ENCODE data around the gene MICA. TPM values are rescaled to one million over a fixed set of nuclear protein-coding genes. Genes with fewer than 3 reads are reported as not detected.
A peak's percentile ranks its signal among the peaks of the same experiment; 100 is the strongest.
"Not testable (repeated sequence)": the region's sequence is repeated elsewhere in the genome, so short reads cannot be mapped to it uniquely, and the experiment has no call there.

MICA gene
- total RNA-seq, 1 donor: 15.9 TPM

- no peak for DNase-seq (ENCODE audit: low read depth in 2 of 3, low spot score in 2 of 3)
Observed at GRCh38 chr6:31405996-31406395, 2.6 kb downstream of the MICA start.

GRCh38 chr6:31407699-31408098 is 4.3 kb downstream of the MICA start:
- no peak for DNase-seq (ENCODE audit: low read depth in 2 of 3, low spot score in 2 of 3)

DNA sequence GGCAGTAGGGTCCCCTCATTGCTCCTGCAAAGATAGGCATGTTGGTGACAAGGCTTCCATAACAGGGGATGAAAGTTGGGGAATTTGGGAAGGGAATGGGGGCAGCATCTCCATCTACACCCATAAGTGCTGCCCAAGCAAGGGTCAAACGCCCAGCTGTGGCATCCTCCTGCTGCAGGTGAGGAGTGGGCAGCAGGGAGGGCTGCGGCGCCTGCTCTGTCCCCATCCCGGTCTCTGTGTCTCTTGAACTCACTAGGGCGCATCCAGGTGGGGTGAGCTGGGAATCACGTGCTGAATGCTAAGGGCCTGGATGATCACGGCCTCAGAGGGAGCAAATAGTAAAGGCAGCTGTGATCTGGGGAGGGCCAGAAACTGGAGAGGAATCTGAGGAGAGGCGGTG is 9.1 kb downstream of the MICA start:
- no peak for DNase-seq (ENCODE audit: low read depth in 2 of 3, low spot score in 2 of 3)

- not testable (repeated sequence) for DNase-seq (ENCODE audit: low read depth in 2 of 3, low spot score in 2 of 3)
Observed at GRCh38 chr6:31414148-31414770, 10.9 kb downstream of the MICA start.

GRCh38 chr6:31414771-31415265 is 11.4 kb downstream of the MICA start:
- no peak for DNase-seq (ENCODE audit: low read depth in 2 of 3, low spot score in 2 of 3)

DNA sequence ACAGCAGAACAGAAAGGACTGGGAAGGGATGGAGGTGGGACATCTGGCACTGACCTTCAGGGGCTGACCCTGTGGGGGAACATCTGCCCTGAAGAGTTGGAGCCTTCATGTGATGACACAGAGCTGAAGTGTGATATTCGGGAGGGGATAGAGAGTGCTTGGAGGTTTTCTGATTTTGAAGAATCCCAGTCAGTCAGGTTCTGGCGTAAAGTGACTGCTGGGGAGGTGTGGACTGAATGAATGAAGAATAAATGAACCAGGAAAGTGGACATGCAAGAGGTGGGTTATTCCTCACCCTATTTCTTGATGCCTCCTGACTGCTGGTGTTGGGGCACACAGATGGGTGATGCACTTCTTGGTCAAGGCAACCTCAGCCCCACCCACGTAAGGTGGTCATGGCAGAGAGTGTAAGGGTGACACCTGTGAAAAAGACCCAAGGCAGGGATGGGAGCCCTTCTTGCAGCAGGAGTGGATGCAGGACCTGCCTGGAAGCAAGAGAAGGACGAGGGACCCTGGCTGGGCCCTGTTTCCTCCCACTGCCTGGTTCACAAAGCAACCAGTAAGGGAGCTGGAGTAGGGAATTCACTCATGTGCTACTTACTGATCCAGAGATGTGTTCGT is 13.1 kb downstream of the MICA start:
- no peak for DNase-seq (ENCODE audit: low read depth in 2 of 3, low spot score in 2 of 3)

DNA sequence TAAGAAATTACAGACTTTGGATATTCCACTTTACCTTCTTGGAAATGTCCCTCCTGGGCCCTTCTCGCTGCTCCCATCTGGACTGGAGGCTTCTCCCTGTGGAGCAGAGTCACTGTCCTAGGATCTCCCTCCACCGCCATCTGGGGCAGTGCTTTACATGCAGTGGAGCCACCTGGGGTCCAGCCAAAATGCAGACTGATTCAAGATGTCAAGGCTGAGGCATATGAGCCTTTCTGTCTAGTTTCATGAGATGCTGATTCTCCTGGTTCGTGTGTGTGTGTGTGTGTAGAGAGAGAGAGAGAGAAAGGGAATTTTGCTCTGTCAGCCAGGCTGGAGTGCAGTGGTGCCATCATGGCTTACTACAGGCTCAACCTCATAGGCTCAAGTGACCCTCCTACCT is 14.9 kb downstream of the MICA start:
- DNase-seq (ENCODE audit: low read depth in 2 of 3, low spot score in 2 of 3): no peak

DNA sequence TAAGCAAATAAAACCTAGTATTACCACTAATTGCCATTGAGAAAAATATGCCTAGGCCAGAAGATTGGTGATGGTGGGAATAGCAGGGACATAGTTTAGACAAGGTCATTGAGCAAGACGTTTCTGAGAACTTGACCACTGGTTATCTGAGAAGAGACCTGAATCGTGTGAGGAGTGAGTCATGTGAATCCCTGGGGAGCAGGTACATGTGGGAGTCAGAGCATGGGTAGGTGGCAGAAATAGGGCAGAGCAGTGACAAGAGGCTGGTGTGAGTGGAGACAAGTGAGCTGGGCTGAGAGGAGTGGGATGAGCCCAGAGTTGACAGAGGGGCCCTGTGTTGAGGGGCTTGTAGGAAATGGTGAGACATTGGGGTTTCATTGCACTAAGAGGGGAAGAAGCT is 16.4 kb downstream of the MICA start:
- no peak for DNase-seq (ENCODE audit: low read depth in 2 of 3, low spot score in 2 of 3)

DNA sequence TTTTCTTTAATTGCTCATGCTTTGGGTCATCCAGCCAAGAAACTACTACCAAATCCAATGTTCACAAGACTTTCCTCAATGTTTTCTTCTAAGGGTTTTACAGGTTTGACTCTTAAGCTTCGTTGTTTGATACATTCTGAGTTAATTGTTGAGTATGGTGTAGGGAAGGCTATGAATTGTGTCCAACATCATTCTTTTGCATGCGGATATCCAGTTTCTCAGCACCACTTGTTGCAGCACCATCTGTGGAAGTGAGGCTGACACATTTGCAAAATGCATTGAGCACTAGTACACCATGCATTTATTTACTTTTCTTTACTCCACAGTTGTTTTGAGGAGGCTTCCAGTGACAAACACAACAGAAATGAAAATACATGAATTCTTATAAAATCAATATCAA is 17.2 kb downstream of the MICA start:
- DNase-seq (ENCODE audit: low read depth in 2 of 3, low spot score in 2 of 3): no peak

DNA sequence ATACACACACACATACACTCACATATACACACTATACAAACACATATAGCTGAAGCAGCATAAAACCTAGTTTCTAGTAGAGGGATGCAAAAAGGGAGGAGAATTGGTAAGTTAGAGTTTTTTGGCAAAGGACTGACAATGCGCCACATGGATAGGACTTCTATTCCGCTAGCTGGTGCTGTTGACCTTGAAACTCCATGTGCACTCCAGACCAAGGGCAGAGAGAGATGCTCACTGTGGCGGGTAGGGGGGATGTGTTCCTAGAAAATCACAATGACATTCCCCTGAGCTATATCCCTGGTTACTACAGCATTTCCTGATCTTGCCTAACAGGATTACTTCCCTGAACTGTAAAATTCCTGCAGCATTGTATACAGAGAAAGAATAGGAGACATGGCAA is 19.2 kb downstream of the MICA start:
- DNase-seq (ENCODE audit: low read depth in 2 of 3, low spot score in 2 of 3): no peak

DNA sequence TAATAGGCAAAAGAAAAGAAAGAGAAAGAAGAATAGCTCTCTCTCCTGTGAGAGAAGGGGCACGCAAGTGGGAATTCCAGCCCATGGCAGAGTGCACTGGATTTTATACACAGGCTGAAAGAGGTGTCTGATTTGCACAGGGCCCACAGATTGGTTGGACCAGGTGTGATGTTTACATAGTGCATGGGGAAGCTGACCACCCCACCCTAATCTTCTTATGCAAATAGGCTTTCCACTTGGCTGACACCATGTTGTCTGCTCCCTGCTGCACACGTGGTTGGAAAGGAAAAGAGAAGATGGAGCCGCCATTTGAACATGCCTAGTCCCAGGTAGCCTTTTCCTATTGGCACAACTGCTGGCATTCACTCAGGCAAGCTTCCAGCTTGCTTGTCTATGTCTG is 20.2 kb downstream of the MICA start:
- DNase-seq (ENCODE audit: low read depth in 2 of 3, low spot score in 2 of 3): no peak

DNA sequence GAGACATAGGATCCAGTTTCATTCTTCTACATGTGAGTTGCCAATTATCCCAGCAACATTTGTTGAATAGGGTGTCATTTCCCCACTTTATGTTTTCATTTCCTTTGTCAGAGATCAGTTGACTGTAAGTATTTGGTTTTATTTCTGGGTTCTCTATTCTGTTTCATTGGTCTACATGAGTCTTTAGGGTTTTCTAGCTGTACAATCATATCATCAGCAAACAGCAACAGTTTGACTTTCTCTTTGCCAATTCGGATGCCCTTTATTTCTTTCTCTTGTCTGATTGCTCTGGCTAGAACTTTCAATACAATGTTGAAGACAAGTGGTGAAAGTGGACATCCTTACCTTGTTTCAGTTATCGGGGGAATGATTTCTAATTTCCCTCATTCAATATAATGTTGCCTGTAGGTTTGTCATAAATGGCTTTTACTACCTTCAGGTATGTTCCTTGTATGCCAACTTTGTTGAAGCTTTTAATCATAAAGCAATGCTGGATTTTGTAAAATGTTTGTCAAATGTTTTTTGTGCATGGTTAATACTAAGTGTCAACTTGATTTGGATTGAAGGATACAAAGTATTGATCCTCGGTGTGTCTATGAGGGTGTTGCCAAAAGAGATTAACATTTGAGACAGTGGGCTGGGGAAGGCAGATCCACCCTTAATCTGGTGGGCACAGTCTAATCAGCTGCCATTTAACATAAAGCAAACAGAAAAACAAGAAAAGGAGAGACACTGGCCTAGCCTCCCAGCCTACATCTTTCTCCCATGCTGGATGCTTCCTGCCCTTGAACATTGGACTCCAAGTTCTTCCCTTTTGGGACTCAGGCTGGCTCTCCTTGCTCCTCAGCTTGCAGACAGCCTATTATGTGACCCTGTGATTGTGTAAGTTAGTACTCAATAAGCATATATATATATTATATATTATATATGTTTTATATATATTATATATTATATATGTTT is 23.3 kb downstream of the MICA start:
- peak in 1 of 3 donors; percentile 5 for DNase-seq (ENCODE audit: low read depth in 2 of 3, low spot score in 2 of 3)

- DNase-seq (ENCODE audit: low read depth in 2 of 3, low spot score in 2 of 3): no peak
Observed at GRCh38 chr6:31430449-31430848, 27.1 kb downstream of the MICA start.

GRCh38 chr6:31435051-31435450 is 31.7 kb downstream of the MICA start:
- DNase-seq (ENCODE audit: low read depth in 2 of 3, low spot score in 2 of 3): not testable (repeated sequence)

GRCh38 chr6:31438222-31438621 is 34.8 kb downstream of the MICA start:
- no peak for DNase-seq (ENCODE audit: low read depth in 2 of 3, low spot score in 2 of 3)

DNA sequence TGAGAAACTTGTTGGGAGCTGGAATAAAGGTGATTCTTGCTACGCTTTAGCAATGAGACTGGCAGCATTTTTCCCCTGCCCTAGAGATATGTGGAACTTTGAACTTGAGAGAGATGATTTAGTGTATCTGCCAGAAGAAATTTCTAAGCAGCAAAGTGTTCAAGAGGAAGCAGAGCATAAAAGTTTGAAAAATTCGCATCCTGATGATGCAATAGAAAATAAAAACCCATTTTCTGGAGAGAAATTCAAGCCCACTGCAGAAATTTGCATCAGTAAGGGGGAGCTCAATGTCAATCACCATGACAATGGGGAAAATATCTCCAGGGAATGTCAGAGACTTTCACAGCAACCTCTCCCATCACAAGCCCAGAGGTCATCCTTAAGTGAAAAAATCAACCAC is 35.3 kb downstream of the MICA start:
- no peak for DNase-seq (ENCODE audit: low read depth in 2 of 3, low spot score in 2 of 3)

GRCh38 chr6:31441365-31442267 is 38.2 kb downstream of the MICA start:
- DNase-seq (ENCODE audit: low read depth in 2 of 3, low spot score in 2 of 3): peak; percentile 63 to 81 (median 65)

DNA sequence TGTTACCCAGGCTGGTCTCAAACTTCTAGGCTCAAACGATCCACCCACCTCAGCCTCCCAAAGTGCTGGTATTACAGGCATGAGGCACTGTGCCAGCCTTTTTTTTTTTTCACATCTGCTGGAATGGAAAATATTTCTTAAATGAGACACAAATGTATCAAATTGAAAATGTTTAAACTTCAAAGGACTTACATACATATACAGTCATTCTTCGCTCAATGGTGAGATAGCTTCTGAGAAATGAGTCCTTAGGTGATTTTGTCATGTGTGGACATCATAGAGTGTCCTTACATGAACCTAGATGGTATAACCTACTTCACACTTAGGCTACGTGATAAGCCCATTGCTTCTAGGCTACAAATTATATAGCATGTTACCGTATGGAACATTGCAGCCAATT is 43.1 kb downstream of the MICA start:
- DNase-seq (ENCODE audit: low read depth in 2 of 3, low spot score in 2 of 3): no peak

DNA sequence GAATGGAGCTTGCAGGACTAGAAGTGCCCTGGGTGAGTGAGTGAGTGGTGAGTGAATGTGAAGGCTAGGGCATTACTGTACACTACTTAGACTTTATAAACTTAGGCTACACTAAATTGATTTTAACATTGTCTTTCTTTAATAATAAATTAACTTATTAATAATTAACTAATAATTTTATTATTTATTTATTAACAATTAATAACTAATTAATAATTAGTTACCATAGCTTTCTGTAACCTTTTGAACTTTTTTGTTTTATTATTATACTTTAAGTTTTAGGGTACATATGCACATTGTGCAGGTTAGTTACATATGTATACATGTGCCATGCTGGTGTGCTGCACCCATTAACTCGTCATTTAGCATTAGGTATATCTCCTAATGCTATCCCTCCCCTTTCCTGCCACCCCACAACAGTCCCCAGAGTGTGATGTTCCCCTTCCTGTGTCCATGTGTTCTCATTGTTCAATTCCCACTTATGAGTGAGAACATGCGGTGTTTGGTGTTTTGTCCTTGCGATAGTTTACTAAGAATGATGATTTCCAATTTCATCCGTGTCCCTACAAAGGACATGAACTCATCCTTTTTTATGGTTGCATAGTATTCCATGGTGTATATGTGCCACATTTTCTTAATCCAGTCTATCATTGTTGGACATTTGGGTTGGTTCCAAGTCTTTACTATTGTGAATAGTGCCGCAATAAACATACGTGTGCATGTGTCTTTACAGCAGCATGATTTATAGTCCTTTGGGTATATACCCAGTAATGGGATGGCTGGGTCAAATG is 43.8 kb downstream of the MICA start:
- DNase-seq (ENCODE audit: low read depth in 2 of 3, low spot score in 2 of 3): not testable (repeated sequence)

GRCh38 chr6:31450751-31451150 is 47.4 kb downstream of the MICA start:
- DNase-seq (ENCODE audit: low read depth in 2 of 3, low spot score in 2 of 3): no peak
